ENCODE data around the gene PLEKHM3. TPM values are rescaled to one million over a fixed set of nuclear protein-coding genes. Genes with fewer than 3 reads are reported as not detected.

Gene PLEKHM3
- polyA plus RNA-seq, 1 donor (not counting 4 experiments of a cell fraction or from before 2014, with no cell fraction given), result 2.9 TPM

- no peak for DNase-seq (ENCODE audit: low read depth, low spot score)
- H3K4me2 ChIP-seq (ENCODE audit: control insufficient read depth, extremely low read depth, insufficient read depth, low read depth, low read length), result no peak overlapping the region
- H3K9me1 ChIP-seq (ENCODE audit: control insufficient read depth, extremely low read depth, insufficient read depth, low read length), result no peaks in the 10 kb centered on the region
- dilution Hi-C loops (cut with MboI; ENCODE audit: extremely low pct_ligation_motif_present, low sequenced_read_pairs), result no loop called here
- H3K27ac ChIP-seq (ENCODE audit: control insufficient read depth, insufficient read depth, low read length), result no peak overlapping the region
- no peak overlapping the region for H3K9ac ChIP-seq (ENCODE audit: control insufficient read depth, extremely low read depth, insufficient read depth, low read length)
- H3K4me3 ChIP-seq (ENCODE audit: control insufficient read depth in 2 of 3, extremely low read depth in 1 of 3, insufficient read depth in 2 of 3, low read depth in 1 of 3, low read length in 3 of 3), result no peak overlapping the region
- H3K79me2 ChIP-seq (ENCODE audit: control insufficient read depth, insufficient read depth, low read length), result no peaks in the 10 kb centered on the region
- H2AFZ ChIP-seq (ENCODE audit: control insufficient read depth, low read length), result no peak overlapping the region
- H3K27me3 ChIP-seq (ENCODE audit: control insufficient read depth, extremely low read depth, insufficient read depth, low read length), result no peaks in the 10 kb centered on the region
- FAIRE-seq, result no peak
- TF ChIP-seq CTCF (optimal IDR thresholded peaks at IDR 0.05 in 1 of 3, IDR thresholded peaks at IDR 0.05 in 1 of 3, conservative IDR thresholded peaks at IDR 0.05 in 1 of 3; ENCODE audit: extremely low read depth in 1 of 3, insufficient read depth in 2 of 3, low read length in 3 of 3) (no peak), EZH2 (IDR thresholded peaks at IDR 0.05; ENCODE audit: low read length) (no peak)
- no peaks in the 10 kb centered on the region for H4K20me1 ChIP-seq (ENCODE audit: control insufficient read depth, extremely low read depth, insufficient read depth, low read length)
- H3K9me3 ChIP-seq (ENCODE audit: control insufficient read depth, low read depth, low read length), result no peaks in the 10 kb centered on the region
- no peaks in the 10 kb centered on the region for H3K4me1 ChIP-seq (ENCODE audit: control insufficient read depth, extremely low read depth, insufficient read depth, low read length)
- H3K36me3 ChIP-seq (ENCODE audit: control insufficient read depth in 2 of 2, extremely low read depth in 1 of 2, insufficient read depth in 2 of 2, low read length in 2 of 2), result no peaks in the 10 kb centered on the region
Observed at GRCh38 chr2:207952564-207953345, 72.6 kb downstream of the PLEKHM3 start.

GRCh38 chr2:207951734-207952470 is 73.4 kb downstream of the PLEKHM3 start:
- Histone ChIP-seq H3K36me3 (ENCODE audit: control insufficient read depth in 2 of 2, extremely low read depth in 1 of 2, insufficient read depth in 2 of 2, low read length in 2 of 2) (no peaks in the 10 kb centered on the region), H3K27ac (ENCODE audit: control insufficient read depth, insufficient read depth, low read length) (no peak overlapping the region), H2AFZ (ENCODE audit: control insufficient read depth, low read length) (no peak overlapping the region), H3K4me3 (ENCODE audit: control insufficient read depth in 2 of 3, extremely low read depth in 1 of 3, insufficient read depth in 2 of 3, low read depth in 1 of 3, low read length in 3 of 3) (no peak overlapping the region), H3K9me1 (ENCODE audit: control insufficient read depth, extremely low read depth, insufficient read depth, low read length) (no peaks in the 10 kb centered on the region), H3K4me1 (ENCODE audit: control insufficient read depth, extremely low read depth, insufficient read depth, low read length) (no peaks in the 10 kb centered on the region), H3K4me2 (ENCODE audit: control insufficient read depth, extremely low read depth, insufficient read depth, low read depth, low read length) (no peak overlapping the region), H3K9ac (ENCODE audit: control insufficient read depth, extremely low read depth, insufficient read depth, low read length) (no peak overlapping the region), H3K9me3 (ENCODE audit: control insufficient read depth, low read depth, low read length) (no peaks in the 10 kb centered on the region), H3K79me2 (ENCODE audit: control insufficient read depth, insufficient read depth, low read length) (no peaks in the 10 kb centered on the region), H3K27me3 (ENCODE audit: control insufficient read depth, extremely low read depth, insufficient read depth, low read length) (no peaks in the 10 kb centered on the region), H4K20me1 (ENCODE audit: control insufficient read depth, extremely low read depth, insufficient read depth, low read length) (no peaks in the 10 kb centered on the region)
- no peak for DNase-seq (ENCODE audit: low read depth, low spot score)
- no peak for FAIRE-seq
- TF ChIP-seq CTCF (optimal IDR thresholded peaks at IDR 0.05 in 1 of 3, IDR thresholded peaks at IDR 0.05 in 1 of 3, conservative IDR thresholded peaks at IDR 0.05 in 1 of 3; ENCODE audit: extremely low read depth in 1 of 3, insufficient read depth in 2 of 3, low read length in 3 of 3), result no peak
- no peak for TF ChIP-seq EZH2 (IDR thresholded peaks at IDR 0.05; ENCODE audit: low read length)
- dilution Hi-C loops (cut with MboI; ENCODE audit: extremely low pct_ligation_motif_present, low sequenced_read_pairs), result no loop called here

All from keratinocyte (primary cell).